ENCODE results near the gene SLC17A3.

The SLC17A3 gene, protein sequence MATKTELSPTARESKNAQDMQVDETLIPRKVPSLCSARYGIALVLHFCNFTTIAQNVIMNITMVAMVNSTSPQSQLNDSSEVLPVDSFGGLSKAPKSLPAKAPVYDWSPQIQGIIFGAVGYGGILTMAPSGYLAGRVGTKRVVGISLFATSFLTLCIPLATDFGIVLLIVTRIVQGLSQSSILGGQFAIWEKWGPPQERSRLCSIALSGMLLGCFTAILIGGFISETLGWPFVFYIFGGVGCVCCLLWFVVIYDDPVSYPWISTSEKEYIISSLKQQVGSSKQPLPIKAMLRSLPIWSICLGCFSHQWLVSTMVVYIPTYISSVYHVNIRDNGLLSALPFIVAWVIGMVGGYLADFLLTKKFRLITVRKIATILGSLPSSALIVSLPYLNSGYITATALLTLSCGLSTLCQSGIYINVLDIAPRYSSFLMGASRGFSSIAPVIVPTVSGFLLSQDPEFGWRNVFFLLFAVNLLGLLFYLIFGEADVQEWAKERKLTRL

DNA sequence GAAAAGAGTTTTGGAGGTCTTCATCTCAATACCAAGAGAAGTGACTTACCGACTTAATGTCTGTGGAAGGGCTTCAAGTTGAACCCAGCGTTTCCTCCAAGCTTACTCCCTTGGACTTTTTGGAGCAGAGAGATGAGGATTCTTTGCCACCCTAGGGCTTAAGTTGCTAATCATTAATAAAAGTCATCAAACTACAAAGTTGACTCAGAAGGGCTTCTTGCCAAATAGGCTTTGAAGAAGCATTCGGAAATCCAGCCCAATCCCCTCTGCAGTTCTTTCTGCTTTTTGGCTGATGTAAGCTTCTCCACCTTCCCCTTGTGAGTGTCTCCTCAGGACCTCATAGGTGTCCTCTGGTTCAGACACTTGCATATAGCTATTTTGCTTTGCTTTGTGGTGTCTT, at the start of gene SLC17A3:
Gene SLC17A3, minus strand, starts transcription at position 126 of the 400 bp plus-strand sequence. CDS start 5,856 bp downstream, outside the sequence.
- DNase-seq, result no peak

DNA sequence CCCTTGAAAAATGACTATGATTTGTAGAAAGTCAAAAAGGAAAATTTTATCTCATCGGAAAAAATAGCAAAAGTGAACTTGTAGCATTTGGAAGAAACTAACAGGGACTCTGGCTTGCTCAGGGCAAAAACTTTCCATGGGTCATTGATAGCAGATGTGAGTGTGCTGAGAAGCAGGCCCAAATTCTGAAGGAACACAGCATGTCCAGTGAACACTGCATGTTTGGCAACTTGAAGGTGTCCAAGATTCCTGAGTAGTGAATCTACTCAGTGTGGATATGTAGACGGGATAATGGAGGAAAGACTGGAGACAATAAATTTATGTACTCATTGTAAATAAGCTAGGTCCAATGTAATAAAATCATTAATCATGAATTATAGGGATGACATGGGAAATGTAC, 48.3 kb upstream of the SLC17A3 start:
- DNase-seq, result peak; percentile 38

GRCh38 chr6:25921525-25922203, 47.6 kb upstream of the SLC17A3 start:
- no peak for DNase-seq

GRCh38 chr6:25919657-25920056, 45.6 kb upstream of the SLC17A3 start:
- DNase-seq, result no peak

- no peak for DNase-seq
Observed at GRCh38 chr6:25918083-25918683, 44.1 kb upstream of the SLC17A3 start.

DNA sequence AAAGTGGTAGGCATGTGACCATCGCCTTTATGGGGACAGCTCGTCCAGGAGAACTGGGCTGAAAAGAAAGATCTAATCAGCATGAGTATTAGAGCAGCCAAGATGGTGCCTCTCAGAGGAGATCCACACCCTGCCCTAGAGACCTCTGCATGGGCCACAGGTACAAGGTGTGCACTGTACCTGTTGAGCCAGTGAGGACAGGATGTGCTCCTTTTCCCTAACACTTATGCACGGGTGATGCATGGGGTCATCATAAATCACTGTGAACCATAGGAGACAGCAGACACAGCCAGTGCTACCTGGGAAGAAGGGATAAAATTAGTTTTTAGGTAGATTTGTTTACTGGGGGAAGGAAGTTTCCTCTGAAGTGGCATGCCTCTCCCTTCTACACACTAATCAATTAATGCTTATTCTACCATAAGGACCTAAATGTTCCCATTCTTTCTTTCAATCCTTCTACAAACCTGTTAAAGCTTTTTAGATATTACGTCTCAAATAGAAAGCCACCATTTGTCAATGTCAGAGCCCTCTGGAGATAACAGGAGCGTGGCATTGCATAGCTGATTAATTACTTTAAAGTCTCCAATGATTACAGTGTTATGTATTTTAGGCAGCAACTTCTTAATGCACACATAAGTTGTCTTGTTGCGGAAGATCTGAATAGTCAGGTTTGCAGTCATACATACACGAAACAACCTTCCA, 42.9 kb upstream of the SLC17A3 start:
- DNase-seq, result no peak

DNA sequence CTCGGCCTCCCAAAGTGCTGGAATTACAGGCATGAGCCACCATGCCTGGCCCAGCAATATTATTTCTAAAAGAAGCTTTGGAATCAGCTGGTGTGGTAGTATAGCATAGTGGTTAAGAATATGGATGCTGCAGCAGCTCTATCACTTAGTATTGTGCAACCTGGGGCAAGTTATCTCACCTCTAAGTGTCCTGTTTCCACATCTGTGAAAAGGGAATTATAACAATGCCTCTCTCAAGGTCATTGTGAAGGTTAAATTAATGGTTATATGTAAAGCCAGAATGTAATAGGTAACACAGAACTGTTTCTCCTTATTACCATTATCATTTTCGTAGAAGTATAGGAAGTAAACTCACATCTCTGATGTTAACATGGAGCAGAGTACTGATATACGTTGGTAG, 42.3 kb upstream of the SLC17A3 start:
- no peak for DNase-seq

DNA sequence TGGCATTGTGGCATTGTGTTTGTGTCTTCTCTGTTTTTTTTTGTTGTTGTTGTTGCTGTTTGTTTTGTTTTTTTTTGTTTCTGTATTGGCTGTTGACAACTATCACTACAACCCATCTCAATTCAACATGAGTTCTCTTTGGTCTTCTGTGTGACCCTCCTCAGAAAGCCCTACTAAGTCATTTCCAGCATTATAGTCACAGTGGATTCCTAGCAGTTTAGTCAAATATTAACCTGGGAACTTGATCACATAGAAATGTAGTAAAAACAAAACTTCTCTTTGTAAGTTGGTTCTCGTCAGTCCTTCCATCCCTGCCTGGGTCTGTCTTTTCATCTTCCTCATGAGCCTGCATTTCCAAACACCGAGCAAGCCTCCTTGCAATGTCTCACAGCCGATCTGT, 39.7 kb upstream of the SLC17A3 start:
- DNase-seq, result no peak

- no peak for DNase-seq
Observed at GRCh38 chr6:25911351-25911750, 37.3 kb upstream of the SLC17A3 start.

GRCh38 chr6:25907475-25908014, 33.5 kb upstream of the SLC17A3 start:
- DNase-seq, result no peak

DNA sequence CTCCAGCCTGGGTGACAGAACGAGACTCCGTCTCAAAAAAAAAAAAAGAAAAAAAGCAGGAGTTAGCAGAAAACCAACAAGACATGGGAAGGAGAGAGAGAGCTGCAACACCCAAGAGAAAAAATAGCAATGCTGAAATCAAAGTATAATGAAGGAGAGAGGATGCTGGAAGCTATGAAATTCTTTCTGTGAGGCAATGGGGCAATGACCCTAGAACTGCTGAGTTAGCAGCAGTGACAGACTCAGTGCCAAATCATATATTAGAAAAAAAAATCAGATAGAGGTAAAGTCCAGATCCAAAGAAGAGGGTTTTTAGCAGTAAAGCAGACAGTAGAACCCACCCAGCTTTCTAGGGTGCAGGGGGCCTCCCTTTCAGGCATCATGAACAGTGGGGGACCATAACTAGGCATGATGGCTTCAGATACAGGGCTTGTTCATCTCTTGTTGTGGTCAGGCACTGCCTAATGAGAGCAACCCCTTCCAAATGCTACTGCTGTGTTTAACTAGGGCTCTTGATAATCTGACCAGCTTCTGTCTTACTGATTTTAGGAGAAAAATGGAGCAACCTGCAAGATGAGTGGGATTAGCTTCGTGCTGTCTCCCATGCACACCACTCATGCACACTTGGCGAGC, 29.5 kb upstream of the SLC17A3 start:
- DNase-seq, result no peak

- DNase-seq, result no peak
Observed at GRCh38 chr6:25902071-25902470, 28.0 kb upstream of the SLC17A3 start.

DNA sequence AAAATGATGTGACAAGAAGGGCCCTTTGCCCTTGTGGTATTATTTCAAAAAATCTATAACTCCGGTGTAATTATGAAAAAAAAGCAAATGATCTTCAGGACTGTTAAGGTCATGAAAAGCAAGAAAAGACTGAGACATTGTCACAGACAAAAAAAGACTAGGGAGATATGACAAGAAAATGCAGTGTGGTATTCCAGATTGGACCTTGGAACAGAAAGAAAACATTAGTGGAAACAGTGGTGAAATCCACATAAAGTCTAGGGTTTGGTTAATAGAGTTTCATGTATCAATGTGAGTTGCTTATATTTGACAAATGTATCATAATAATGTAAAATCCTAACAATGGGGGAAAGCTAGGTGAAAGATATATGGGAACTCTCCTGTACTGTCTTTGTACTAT, 26.8 kb upstream of the SLC17A3 start:
- no peak for DNase-seq

- no peak for DNase-seq
Observed at GRCh38 chr6:25899580-25900408, 25.8 kb upstream of the SLC17A3 start.

- peak; percentile 12 for DNase-seq
Observed at GRCh38 chr6:25899123-25899522, 25.1 kb upstream of the SLC17A3 start.

DNA sequence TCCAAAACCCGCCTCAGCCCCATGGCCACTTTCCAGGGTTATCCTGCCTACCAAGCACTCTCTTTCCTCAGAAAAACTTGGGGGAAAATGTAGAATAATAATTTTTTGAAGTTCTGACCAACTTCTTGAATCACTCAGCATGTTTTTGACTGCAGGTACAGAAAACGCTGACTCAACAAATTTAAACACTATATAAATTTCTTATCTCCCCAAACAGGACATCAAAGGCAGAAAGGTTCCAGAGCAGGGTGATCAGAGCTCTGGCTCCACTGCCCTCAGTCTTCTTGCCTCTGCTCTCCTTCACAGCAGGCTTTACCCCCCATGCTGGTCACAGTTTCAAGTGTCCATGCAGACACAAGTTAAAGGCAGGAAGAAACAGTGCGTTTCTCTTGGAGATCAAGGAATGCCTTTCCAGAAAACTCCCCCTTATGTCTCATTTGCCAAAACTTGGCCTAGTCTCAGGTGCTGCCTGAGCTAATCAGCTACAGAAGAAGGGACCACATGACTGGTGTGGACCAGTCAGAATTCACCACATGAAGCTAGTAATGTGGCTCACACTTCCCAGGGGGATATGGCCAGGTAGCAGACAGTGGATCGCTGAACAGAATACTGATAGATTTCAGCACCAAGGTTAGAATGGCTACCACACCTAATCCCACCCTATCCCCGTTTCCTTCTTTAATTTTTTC, 24.4 kb upstream of the SLC17A3 start:
- DNase-seq, result no peak

GRCh38 chr6:25896252-25896651, 22.2 kb upstream of the SLC17A3 start:
- no peak for DNase-seq

GRCh38 chr6:25895771-25896170, 21.7 kb upstream of the SLC17A3 start:
- DNase-seq, result no peak

- DNase-seq, result no peak
Observed at GRCh38 chr6:25893778-25894177, 19.7 kb upstream of the SLC17A3 start.

DNA sequence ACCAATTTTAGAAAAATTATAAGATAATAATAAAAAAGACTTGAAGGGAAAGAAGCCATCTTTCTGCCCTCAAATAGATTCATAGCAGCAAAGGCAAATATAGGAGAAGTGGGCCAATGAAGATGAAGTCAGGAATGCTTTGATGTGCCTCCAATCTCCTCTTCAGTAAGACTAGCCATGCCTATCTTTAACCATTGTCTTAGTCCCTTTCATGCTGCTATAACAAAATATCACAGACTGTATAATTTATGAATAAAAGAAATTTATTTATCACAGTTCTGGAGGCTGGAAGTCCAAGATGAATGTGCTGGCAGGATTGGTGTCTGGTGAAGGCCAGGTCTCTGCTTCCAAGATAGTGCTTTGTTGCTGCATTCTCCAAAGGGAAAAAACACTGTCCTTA, 18.8 kb upstream of the SLC17A3 start:
- no peak for DNase-seq

All from fibroblast of skin of right biceps (primary cell).